Lower lobe of right lung (tissue), 2 donors: Measurements from ENCODE around the gene WNT7A. TPM values are rescaled to one million over a fixed set of nuclear protein-coding genes. Genes with fewer than 3 reads are reported as not detected.
"Not testable (repeated sequence)": the region's sequence is repeated elsewhere in the genome, so short reads cannot be mapped to it uniquely, and the experiment has no call there.

Experiments used
- ATAC-seq, 2 donors: fragments of 200-7000 bp; cut with Tn5 transposase; one replicate each; pipeline ENCODE4 v1.9.1; 2020 to 2022; ENCODE audit warnings: mild to moderate bottlenecking in 2 of 2, moderate library complexity in 2 of 2
- DNase-seq: peaks from one replicate; pipeline ENCODE4 v3.0.0-alpha.2; 2020
- H3K27ac ChIP-seq: fragments of 200-600 bp; one replicate; pipeline ENCODE4 v1.8.0; 2022
- H3K27me3 ChIP-seq: fragments of 200-600 bp; one replicate; pipeline ENCODE4 v1.8.0; 2022; ENCODE audit warnings: low read depth
- H3K36me3 ChIP-seq: fragments of 200-600 bp; one replicate; pipeline ENCODE4 v1.8.0; 2022; ENCODE audit warnings: mild to moderate bottlenecking
- H3K4me1 ChIP-seq: fragments of 200-600 bp; one replicate; pipeline ENCODE4 v1.8.0; 2022
- H3K4me3 ChIP-seq: fragments of 200-600 bp; one replicate; pipeline ENCODE4 v1.8.0; 2022; ENCODE audit warnings: mild to moderate bottlenecking
- H3K9me3 ChIP-seq: fragments of 200-600 bp; one replicate; pipeline ENCODE4 v1.8.0; 2022
- CTCF ChIP-seq: fragments of 200-600 bp; IDR thresholded peaks from one replicate; pipeline ENCODE4 v1.8.0; 2022; ENCODE audit warnings: antibody characterized with exemption, mild to moderate bottlenecking
- intact Hi-C: fragments of 100-400 bp; cut with DNase I; formaldehyde crosslinking; loops from one replicate; pipeline ENCODE4 v1.11.0; 2022
- total RNA-seq: library from RNA; stranded (reverse); fragmentation: NEBNext Ultra II Directional; extraction: Animal tissue kit (Norgen Biotek cat#: 25700); gene quantifications from one replicate; pipeline ENCODE4 v1.2.1, GENCODE V29; 2021
- donor health status: DM: no; HTN: yes; CAD: no; lungs with severe emphysema.

Gene WNT7A
- total RNA-seq, 1 donor from 2014 or later, result 4.1 TPM

- Histone ChIP-seq H3K4me3 (no peak overlapping the region), H3K9me3 (no peaks in the 10 kb centered on the region), H3K4me1 (no peaks in the 10 kb centered on the region), H3K36me3 (no peaks in the 10 kb centered on the region), H3K27me3 (peaks cover 21% of the 10 kb centered on the region), H3K27ac (no peak overlapping the region)
- intact Hi-C loops, result no loop called here
- ATAC-seq (no peak), DNase-seq (no peak)
- TF ChIP-seq CTCF, result no peak
Observed at GRCh38 chr3:13863382-13863952, 16.4 kb downstream of the WNT7A start.

DNA sequence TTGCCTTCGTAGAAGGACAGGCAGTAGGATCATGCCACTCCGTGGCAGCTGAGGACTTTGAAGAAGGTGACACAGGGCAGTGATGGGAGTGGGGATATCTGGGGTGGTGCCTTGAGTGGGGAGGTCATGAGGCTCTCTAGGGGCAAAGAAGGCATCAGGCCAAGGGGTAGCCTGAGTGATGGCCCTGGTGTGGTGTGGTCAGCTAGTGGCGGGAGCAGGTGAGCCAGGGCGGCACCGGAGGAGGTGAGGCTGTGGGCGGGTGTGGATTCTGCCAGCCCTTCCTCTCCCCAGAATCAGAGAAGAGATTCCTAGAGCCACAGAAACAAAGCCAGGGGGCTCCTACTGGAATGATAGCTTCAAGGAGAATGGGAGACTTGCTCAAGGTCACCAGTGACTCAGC is 18.4 kb downstream of the WNT7A start:
- Histone ChIP-seq H3K27ac (no peak overlapping the region), H3K9me3 (no peaks in the 10 kb centered on the region), H3K4me3 (no peak overlapping the region), H3K4me1 (no peaks in the 10 kb centered on the region), H3K27me3 (peaks cover 28% of the 10 kb centered on the region), H3K36me3 (no peaks in the 10 kb centered on the region)
- ATAC-seq (no peak), DNase-seq (no peak)
- no peak for TF ChIP-seq CTCF
- intact Hi-C loops, result no loop called here

GRCh38 chr3:13860001-13860400 is 19.9 kb downstream of the WNT7A start:
- no peak for TF ChIP-seq CTCF
- H3K9me3 ChIP-seq, result no peaks in the 10 kb centered on the region
- H3K4me3 ChIP-seq, result no peak overlapping the region
- DNase-seq (no peak), ATAC-seq (no peak)
- H3K27ac ChIP-seq, result no peak overlapping the region
- no peaks in the 10 kb centered on the region for H3K4me1 ChIP-seq
- H3K36me3 ChIP-seq, result no peaks in the 10 kb centered on the region
- H3K27me3 ChIP-seq, result peaks cover 24% of the 10 kb centered on the region
- intact Hi-C loops, result no loop called here

DNA sequence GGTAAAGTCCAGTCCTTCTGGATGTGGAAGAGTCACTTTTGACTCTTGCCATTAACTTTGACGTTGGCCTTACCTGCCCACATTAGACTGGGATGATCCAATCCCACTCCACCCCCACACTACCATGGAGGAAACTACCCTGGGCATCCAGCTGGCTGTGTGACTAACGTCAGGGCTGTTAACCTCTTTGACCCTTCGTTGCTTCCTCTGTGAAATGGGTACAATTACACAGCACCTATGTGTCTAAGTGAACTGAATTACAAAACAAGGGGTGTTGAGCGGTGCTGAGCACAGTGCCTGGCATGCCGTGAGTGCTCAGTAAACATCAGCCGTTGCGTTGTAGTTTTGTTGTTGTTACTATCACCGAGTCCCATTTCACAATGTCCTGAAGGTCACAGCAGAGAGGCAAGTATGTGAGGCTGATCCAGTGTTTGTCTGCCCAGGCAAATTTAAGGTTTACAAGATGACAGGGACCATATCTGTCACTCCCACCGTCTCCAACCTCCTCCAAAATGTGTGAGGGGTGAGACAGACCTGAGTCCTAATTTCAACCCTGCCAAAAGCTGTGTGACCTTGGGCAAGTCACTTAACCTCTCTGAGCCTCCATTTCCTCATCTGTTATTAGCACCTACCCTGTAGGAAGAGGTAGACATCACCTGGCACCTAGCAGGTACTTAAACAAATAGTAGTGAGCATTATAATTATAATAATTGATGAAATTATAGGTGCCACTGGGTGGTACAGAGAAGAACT is 20.9 kb downstream of the WNT7A start:
- DNase-seq, result no peak
- no peak for ATAC-seq
- H3K4me1 ChIP-seq, result no peaks in the 10 kb centered on the region

DNA sequence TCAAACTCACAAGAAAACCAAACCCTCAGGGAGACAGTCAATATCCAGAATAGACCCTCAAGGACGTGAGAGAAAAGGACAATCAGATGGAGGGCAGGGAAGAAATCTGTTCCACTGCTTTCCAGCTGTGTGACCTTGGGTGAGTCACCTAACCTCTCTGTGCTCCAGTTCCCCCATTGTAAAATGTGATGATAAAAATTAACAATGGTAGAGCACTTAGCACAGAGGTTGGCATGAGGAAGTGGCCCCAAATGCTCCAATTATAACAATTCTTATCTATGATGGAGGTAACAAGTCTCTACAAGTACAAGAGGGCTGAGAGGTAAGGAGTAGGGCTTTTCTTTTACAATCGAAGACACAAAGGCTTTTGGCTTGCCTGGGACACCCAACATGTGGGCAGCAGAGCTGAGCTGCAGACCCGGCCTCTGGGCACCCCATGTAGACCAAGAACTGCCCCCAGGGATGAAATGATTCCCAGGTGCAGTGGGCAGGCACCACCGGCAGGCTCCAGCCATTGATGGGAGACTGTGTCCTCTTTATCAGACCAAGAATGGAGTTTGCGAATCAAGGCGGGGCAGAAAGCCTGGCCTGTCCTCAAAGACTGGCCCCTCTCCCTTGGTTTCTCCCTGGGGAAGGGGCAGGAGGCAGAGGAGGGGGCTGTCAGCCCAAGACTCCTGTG is 22.0 kb downstream of the WNT7A start:
- intact Hi-C loops, result no loop called here
- DNase-seq (no peak), ATAC-seq (no peak)
- Histone ChIP-seq H3K27ac (no peak overlapping the region), H3K4me3 (no peak overlapping the region), H3K27me3 (peaks cover 22% of the 10 kb centered on the region), H3K4me1 (no peaks in the 10 kb centered on the region), H3K36me3 (no peaks in the 10 kb centered on the region), H3K9me3 (no peaks in the 10 kb centered on the region)
- no peak for TF ChIP-seq CTCF

More for the DNA sequence above, 20.9 kb downstream of the WNT7A start:
- no peak for TF ChIP-seq CTCF
- no peaks in the 10 kb centered on the region for H3K9me3 ChIP-seq
- H3K36me3 ChIP-seq, result no peaks in the 10 kb centered on the region
- peaks cover 24% of the 10 kb centered on the region for H3K27me3 ChIP-seq
- H3K4me3 ChIP-seq, result no peak overlapping the region
- no peak overlapping the region for H3K27ac ChIP-seq
- intact Hi-C loops, result no loop called here

DNA sequence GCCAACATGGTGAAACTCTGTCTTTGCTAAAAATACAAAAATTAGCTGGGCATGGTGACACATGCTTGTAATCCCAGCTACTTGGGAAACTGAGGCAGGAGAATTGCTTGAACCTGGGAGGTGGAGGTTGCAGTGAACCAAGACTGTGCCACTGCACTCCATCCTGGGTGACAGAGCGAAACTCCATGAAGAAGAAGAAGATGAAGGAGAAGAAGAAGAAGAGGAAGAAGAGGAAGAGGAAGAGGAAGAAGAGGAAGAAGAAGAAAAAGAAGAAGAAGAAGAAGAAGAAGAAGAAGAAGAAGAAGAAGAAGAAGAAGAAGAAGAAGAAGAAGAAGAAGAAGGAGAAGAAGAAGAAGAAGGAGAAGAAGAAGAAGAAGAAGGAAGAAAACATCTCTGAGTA is 23.2 kb downstream of the WNT7A start:
- peaks cover 17% of the 10 kb centered on the region for H3K27me3 ChIP-seq
- H3K27ac ChIP-seq, H3K36me3 ChIP-seq, intact Hi-C loops, H3K4me1 ChIP-seq, DNase-seq, H3K9me3 ChIP-seq, H3K4me3 ChIP-seq, ATAC-seq: not testable (repeated sequence)
